ENCODE data around the gene FKBP5.
A peak's percentile ranks its signal among the peaks of the same experiment; 100 is the strongest.

FKBP5 gene

DNA sequence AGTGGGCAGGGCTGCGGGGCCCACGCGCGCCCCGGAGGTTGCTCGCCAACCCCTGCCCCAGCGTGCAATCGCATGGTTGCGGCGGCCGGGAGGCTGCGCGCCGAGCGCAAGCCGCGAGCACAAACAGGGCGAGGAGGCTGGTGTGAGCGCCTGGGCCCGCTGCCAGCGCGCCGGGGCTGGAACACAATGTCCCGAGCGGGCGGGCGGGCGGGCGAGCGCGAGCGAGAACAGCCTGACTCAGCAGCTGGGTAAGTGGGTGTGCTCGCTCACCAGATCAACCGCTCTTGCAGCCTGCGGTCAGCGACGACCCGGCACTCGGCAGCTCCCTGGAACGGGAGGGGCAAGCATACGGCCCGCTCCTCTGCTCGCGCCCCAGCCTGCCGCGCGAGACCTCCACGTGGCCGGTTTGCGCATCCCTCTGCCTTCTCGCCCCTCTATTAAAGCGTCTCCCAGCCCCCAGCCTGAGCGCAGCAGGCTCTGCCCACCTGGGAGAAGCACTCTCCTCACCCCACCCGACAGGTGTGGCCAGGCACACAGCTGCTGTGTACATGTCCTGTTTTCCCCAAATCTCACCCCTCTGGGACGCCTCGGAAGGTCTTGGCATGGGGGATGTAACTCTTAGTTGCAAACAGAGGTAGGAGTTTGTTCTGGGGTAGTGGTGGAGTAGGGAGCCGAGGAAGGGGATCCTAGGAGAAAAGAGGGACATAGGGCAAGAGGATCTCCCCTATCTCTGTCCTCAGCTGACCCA lies 39.4 kb upstream of the FKBP5 start:
- H3K4me3 ChIP-seq (ENCODE audit: control insufficient read depth, low read depth, low read length) = peak overlapping the region; percentile 56
- TF ChIP-seq, protein P1, sequence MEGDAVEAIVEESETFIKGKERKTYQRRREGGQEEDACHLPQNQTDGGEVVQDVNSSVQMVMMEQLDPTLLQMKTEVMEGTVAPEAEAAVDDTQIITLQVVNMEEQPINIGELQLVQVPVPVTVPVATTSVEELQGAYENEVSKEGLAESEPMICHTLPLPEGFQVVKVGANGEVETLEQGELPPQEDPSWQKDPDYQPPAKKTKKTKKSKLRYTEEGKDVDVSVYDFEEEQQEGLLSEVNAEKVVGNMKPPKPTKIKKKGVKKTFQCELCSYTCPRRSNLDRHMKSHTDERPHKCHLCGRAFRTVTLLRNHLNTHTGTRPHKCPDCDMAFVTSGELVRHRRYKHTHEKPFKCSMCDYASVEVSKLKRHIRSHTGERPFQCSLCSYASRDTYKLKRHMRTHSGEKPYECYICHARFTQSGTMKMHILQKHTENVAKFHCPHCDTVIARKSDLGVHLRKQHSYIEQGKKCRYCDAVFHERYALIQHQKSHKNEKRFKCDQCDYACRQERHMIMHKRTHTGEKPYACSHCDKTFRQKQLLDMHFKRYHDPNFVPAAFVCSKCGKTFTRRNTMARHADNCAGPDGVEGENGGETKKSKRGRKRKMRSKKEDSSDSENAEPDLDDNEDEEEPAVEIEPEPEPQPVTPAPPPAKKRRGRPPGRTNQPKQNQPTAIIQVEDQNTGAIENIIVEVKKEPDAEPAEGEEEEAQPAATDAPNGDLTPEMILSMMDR (IDR thresholded peaks at IDR 0.05; ENCODE audit: control insufficient read depth, insufficient read depth, low read depth, low read length, missing control alignments) = no peak
- peak; percentile 56 for DNase-seq (ENCODE audit: low read depth)

DNA sequence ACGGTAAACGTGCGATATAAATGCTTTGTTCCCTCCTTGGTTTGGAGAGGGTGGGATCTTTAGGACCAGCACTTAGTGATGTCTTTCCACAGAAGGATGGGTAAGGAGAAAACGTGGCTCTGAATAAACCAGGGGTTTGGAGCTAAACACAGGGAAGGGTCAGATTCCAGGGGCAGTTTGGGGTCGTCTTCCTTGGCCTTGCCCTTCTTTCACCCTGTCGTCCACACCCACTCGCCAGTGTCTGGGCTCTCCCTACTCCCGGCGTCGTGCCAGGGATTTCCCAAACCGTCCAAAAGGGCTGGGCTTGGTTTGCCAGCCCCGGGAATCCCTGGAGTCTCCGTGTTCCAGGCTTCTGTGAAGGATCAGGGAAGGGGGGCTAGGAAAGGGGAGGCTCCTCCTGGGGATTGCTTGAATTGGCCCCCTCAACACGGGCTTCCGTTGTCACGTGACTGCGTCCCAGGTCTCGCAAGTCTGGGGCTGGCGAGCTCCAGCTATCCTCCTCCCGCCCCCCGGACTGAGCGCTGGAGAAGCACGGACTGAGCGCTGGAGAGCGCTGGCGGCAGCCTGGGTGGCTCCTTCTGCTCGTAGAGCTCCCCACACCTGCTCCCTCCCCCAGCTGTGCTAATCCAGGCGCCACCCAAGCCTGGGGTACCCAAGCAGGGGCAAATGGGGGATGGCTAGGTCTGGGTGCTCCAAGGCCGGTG lies 38.7 kb upstream of the FKBP5 start:
- peak overlapping the region; percentile 56 for H3K4me3 ChIP-seq (ENCODE audit: control insufficient read depth, low read depth, low read length)

DNA sequence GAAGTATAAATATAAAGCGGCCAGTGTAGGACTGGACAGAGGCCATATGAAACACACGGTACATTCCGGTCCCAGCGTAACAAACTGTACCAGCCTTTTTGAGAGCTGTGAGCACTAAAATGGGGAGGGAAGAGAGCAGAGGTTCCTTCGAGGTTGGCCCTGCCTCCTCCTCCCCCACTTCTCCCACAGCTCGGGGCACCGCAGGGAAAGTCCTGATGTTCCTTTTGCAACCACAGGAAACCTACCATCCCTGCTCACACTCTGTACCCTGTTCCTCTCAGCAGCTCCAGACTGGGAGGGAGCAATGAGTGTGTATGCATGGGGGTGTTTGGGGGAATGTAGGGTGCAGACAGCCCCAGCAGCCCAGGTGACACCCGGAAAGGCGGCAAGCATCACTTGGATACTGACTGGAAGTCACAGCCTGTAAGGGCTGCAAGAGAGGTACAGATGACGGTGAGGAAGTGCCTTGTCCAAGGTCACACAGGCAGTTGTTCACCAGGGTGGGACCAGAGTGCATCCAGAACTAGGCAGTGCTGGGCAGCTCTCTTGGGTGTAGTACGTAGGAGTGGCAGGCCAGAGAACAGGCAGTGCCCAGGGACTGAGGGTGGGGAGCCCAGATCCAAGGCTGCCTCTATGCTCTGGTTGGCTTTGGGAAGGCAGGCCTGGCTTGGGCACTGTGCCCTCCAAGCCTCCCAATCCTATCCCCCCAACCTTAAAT lies 37.2 kb upstream of the FKBP5 start:
- DNase-seq (ENCODE audit: low read depth) = no peak
- no peak overlapping the region for H3K4me3 ChIP-seq (ENCODE audit: control insufficient read depth, low read depth, low read length)
- TF ChIP-seq, protein P1 (IDR thresholded peaks at IDR 0.05; ENCODE audit: control insufficient read depth, insufficient read depth, low read depth, low read length, missing control alignments) = no peak

More for the DNA sequence above, 38.7 kb upstream of the FKBP5 start:
- TF ChIP-seq, protein P1 (IDR thresholded peaks at IDR 0.05; ENCODE audit: control insufficient read depth, insufficient read depth, low read depth, low read length, missing control alignments) = no peak
- no peak for DNase-seq (ENCODE audit: low read depth)

DNA sequence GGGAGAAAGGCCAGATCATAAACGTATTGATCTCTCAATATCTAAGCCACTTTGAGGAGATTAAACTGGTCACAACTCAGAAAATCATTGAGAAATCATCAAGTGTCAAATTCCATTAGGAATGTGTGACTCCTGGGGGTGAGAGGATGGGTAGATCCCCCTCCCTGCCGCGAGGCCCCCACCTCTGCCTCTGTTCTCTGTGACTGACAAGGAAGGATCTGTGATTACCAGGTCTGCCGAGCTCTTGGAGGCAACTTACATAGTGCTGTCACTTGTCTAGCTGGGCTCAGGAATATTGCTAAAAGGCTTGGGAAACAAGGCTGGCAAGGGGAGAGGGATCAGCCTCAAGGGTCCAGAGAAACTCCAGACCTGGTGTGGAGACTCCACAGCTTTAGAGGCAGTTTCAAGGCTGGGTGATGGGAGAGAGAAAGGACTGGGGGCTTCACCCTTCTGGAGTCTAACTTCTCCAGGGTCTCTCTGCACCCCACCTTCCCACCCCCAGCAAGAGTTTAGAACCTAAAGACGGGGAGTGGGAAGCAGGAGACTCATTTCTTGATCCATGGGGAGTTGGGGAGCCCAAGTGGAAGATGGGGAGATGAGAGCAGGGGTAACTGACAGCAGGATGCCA lies 36.5 kb upstream of the FKBP5 start:
- no peak overlapping the region for H3K4me3 ChIP-seq (ENCODE audit: control insufficient read depth, low read depth, low read length)
- TF ChIP-seq, protein P1 (IDR thresholded peaks at IDR 0.05; ENCODE audit: control insufficient read depth, insufficient read depth, low read depth, low read length, missing control alignments) = no peak
- no peak for DNase-seq (ENCODE audit: low read depth)

DNA sequence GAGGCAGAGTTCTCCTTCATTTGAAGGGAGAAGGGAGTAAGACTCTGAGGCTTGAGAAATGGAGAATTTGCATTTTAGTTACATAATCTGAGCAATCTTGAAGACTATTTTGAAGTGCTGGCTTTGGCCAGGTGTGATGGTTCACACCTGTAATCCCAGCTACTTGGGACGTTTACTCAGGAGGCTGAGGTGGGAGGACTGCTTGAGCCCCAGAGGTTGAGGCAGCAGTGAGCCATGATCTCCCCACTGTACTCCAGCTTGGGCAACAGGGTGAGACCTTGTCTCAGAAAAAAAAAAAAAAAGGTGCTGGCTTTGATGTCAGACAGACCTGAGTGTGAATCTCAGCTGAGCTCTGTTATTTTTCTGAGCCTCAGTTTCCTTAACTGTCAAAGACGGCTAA lies 35.8 kb upstream of the FKBP5 start:
- H3K4me3 ChIP-seq (ENCODE audit: control insufficient read depth, low read depth, low read length) = no peak overlapping the region
- TF ChIP-seq, protein P1 (IDR thresholded peaks at IDR 0.05; ENCODE audit: control insufficient read depth, insufficient read depth, low read depth, low read length, missing control alignments) = no peak
- no peak for DNase-seq (ENCODE audit: low read depth)

DNA sequence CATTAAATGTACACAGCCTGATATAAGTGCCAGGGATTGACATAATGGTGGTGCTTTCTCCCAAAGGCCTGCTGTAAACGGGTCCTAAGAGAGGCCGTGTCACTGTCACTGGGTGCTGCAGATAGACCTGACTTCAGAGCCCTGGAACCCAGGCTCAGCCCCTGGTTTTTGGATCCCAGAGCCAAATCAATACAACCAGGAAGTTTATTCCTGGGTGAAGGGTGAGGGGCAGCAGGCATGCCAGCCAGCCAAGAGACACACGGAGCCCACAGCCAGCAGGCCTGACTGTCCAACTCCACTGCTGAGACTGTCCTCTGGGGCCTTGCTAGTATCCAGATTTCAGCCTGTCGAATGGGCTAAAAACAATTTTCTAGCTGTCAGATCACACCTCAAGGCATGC lies 35.3 kb upstream of the FKBP5 start:
- no peak for DNase-seq (ENCODE audit: low read depth)
- no peak overlapping the region for H3K4me3 ChIP-seq (ENCODE audit: control insufficient read depth, low read depth, low read length)
- TF ChIP-seq, protein P1 (IDR thresholded peaks at IDR 0.05; ENCODE audit: control insufficient read depth, insufficient read depth, low read depth, low read length, missing control alignments) = no peak
